GM18511 (cell line): ENCODE results near the gene ATP2A3.
A peak's percentile ranks its signal among the peaks of the same experiment; 100 is the strongest.

ENCODE experiments used
- ATAC-seq: cut with Tn5 transposase; IDR thresholded peaks from one replicate; pipeline ENCODE4 v1.9.1; 2021; ENCODE audit warnings: mild to moderate bottlenecking, moderate library complexity; ENCODE audit not compliant: unreplicated experiment

Gene ATP2A3

GRCh38 chr17:3914312-3914670 lies 49.9 kb downstream of the ATP2A3 start:
- ATAC-seq = peak; percentile 59

- peak; percentile 43 for ATAC-seq
Observed at GRCh38 chr17:3913531-3914311, 50.5 kb downstream of the ATP2A3 start.

GRCh38 chr17:3912827-3913226 lies 51.4 kb downstream of the ATP2A3 start:
- ATAC-seq = no peak

GRCh38 chr17:3911271-3912053 lies 52.8 kb downstream of the ATP2A3 start:
- peak; percentile 73 for ATAC-seq

- ATAC-seq = peak; percentile 10
Observed at GRCh38 chr17:3910420-3911270, 53.6 kb downstream of the ATP2A3 start.

- ATAC-seq = no peak
Observed at GRCh38 chr17:3909257-3909656, 55.0 kb downstream of the ATP2A3 start.

- no peak for ATAC-seq
Observed at GRCh38 chr17:3907483-3908216, 56.6 kb downstream of the ATP2A3 start.

- no peak for ATAC-seq
Observed at GRCh38 chr17:3906881-3907280, 57.4 kb downstream of the ATP2A3 start.

- no peak for ATAC-seq
Observed at GRCh38 chr17:3905017-3905520, 59.2 kb downstream of the ATP2A3 start.

GRCh38 chr17:3904501-3904900 lies 59.7 kb downstream of the ATP2A3 start:
- no peak for ATAC-seq

GRCh38 chr17:3903881-3904290 lies 60.4 kb downstream of the ATP2A3 start:
- no peak for ATAC-seq

- no peak for ATAC-seq
Observed at GRCh38 chr17:3903051-3903825, 61.0 kb downstream of the ATP2A3 start.

GRCh38 chr17:3900646-3901045 lies 63.6 kb downstream of the ATP2A3 start:
- no peak for ATAC-seq

- no peak for ATAC-seq
Observed at GRCh38 chr17:3897731-3898130, 66.5 kb downstream of the ATP2A3 start.

- no peak for ATAC-seq
Observed at GRCh38 chr17:3896968-3897235, 67.3 kb downstream of the ATP2A3 start.

GRCh38 chr17:3896108-3896967 lies 67.9 kb downstream of the ATP2A3 start:
- ATAC-seq = no peak

GRCh38 chr17:3895354-3895753 lies 68.9 kb downstream of the ATP2A3 start:
- no peak for ATAC-seq

- ATAC-seq = no peak
Observed at GRCh38 chr17:3894911-3895343, 69.3 kb downstream of the ATP2A3 start.

GRCh38 chr17:3894188-3894587 lies 70.0 kb downstream of the ATP2A3 start:
- ATAC-seq = no peak
